GM18951 (cell line): Measurements from ENCODE around the gene UBE2U.

ENCODE experiments used
- POLR2A ChIP-seq: IDR thresholded peaks from 4 replicates; pipeline ENCODE4 v1.6.1; 2011; ENCODE audit warnings: mild to moderate bottlenecking; ENCODE audit not compliant: insufficient read length, insufficient read depth; ENCODE audit errors: extremely low read depth
- in situ Hi-C: fragments of 300-500 bp; cut with MboI; formaldehyde crosslinking; loops from one replicate; pipeline ENCODE4 v1.12.0; 2022; ENCODE audit warnings: low sequenced_read_pairs, mixed read lengths, inconsistent platforms; ENCODE audit not compliant: unreplicated experiment

Gene UBE2U

DNA sequence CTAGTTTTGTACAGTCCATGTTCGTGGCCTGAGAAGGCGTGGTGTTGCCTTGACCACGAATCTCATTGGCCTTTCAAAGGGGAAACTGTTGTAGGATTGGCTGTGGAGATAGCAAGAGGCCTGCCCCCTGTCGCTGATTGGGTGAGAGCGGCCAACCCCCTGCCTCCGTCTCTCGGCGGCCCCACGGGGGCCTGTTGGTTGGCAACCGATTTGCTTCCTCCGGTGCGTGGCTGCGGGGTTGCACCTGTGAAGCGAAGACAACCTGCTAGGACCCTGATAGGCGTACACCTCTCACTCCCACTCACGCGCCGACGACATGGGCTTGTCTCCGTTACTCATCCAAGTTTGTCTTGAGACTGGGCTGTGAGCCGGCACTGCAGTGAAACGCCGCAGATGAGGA is at the start of gene UBE2U:
UBE2U (plus strand) TSS at position 204 of the 400 bp plus-strand sequence. CDS start 428 bp downstream, outside the sequence.
- in situ Hi-C loops: no loop called here
- TF ChIP-seq POLR2A: no peak

DNA sequence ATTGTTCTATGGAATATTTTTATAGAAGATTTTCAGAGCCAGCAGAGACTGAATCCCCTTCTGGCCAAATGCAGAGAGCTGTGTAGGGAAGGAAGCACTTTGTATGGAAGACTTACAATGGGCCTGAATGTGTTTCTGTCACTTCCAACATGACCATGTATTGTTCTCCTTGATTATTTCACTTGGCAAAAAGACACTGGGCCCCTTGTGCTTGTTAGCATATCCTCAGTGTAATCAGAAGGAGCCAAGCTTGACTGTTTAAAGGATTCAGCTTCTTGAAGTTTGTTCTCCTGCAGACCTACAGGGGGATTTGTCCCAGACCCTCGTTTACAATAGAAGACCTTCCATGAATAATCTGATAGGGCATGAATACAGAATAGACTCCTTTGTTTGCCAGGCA is 48.1 kb upstream of the UBE2U start:
- TF ChIP-seq POLR2A: no peak
- in situ Hi-C loops: no loop called here

DNA sequence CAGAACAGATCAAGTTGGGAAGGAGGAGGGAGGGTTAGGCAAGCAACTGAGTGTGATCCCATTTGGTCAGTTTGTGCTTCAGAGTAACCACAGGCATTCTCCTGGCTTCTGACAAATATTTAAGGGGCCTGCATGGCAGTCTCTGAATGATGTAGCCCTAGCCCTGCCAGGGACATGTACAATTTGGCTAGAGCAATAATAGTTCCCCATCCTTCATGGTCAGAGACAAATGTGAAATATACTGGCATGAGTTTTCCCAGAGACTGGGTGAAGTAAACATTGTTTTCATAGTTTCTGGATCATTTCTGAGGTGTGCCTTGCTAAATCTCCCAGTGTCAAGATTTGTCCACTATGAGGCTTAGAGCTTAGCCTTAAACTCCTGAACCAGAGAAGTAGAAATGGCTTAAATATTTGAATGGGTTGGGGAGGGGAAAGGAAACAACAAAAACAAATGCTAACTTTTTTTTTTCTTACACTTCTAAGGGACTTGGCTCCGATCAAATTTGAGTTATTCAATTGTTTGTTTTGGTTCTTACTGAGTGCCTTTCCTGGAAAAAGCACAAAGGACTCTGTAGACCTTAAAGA is 42.0 kb upstream of the UBE2U start:
- in situ Hi-C loops: no loop called here
- TF ChIP-seq POLR2A: no peak

DNA sequence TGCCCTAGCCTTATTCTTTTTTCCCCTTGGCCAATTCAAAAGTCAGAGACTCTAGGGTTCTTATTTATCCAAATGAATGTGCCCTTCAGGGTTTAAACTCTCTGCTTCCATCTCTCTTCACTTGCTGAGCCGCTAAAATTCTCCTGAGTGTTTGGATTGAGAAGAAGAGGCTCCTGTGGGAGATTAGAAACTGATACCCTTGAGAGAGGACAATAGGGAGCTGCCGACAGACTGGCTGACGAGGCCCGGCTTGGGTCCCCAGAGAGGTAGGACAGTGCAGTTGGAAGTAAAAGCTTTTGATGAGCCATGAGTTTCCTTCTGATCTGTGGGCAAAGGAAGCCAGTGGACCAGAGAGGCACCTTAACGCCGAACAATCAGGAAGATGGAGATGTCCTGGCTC is 41.3 kb upstream of the UBE2U start:
- TF ChIP-seq POLR2A: no peak
- in situ Hi-C loops: no loop called here

DNA sequence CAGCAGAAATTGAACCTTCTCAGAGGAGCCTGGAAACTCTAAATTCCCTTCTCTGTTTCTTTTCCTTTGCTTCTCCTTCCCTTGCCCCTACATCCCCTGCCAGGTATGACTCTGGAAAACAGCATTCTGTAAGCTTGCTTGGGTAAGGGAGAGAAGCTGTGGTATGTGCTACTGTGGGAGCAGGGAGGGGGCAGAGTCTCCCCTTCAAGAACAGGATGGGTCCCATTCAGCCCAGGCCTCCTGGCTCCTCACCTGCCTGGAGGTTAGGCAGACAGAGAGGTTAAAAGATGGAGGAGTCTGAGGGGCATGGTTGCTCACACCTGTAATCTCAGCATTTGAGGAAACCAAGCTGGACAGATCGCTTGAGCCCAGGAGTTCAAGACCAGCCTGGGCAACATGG is 40.6 kb upstream of the UBE2U start:
- in situ Hi-C loops: no loop called here
- TF ChIP-seq POLR2A: no peak

GRCh38 chr1:64163431-64163830 is 40.0 kb upstream of the UBE2U start:
- in situ Hi-C loops: no loop called here
- TF ChIP-seq POLR2A: no peak

GRCh38 chr1:64163970-64164369 is 39.5 kb upstream of the UBE2U start:
- no peak for TF ChIP-seq POLR2A
- in situ Hi-C loops: no loop called here

DNA sequence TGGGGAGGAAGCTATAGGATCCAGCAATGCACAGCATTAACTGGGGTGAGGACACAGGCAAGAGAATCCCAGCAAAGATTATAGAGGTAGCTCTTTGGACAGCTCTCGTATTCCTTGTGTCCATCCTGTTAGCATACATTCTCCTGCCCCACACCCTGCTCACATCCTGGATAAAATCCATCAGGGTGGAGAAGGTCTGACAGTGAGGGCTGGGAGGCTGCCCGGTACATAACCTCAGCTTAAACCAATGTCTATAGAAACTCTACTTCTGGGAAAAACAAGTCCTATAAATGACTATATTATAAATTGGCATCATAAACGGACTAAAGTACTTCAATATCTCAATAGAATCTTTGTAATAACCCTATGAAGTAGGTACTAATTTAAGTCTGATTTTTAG is 36.8 kb upstream of the UBE2U start:
- in situ Hi-C loops: no loop called here
- TF ChIP-seq POLR2A: no peak

DNA sequence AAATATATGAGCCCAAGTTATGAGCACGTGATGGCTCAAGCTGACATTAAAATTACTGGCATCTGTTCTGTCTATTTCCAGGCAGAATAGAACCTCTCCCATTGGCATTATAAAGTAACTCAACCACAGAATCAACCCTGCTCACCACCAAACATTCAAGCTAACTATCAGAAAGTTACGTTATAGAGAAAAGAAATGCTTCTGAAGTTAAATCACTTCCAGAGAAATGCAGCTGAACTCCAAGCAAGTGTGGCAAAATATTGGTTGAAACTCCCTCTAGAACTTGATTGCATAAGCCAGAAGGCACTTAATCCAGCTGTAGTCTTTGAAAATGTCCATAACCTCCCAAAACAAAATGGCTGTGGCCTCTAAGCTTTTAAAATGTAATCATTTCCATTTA is 36.2 kb upstream of the UBE2U start:
- no peak for TF ChIP-seq POLR2A
- in situ Hi-C loops: no loop called here

DNA sequence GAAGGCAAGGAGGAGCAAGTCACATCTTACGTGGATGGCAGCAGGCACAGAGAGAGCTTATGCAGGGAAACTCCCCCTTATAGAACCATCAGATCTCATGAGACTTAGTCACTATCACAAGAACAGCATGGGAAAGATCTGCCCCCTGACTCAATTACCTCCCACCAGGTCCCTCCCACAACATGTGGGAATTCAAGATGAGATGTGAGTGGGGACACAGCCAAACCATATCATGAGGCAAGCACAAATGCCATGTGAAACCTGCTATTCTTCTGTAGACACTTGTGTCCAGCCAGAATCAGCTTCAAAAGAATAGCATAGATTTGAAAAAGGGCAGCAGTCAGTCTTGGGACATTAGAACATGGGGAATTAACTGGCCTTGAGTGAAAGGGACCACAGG is 32.2 kb upstream of the UBE2U start:
- in situ Hi-C loops: no loop called here
- TF ChIP-seq POLR2A: no peak

- in situ Hi-C loops: no loop called here
- no peak for TF ChIP-seq POLR2A
Observed at GRCh38 chr1:64171797-64172281, 31.6 kb upstream of the UBE2U start.

DNA sequence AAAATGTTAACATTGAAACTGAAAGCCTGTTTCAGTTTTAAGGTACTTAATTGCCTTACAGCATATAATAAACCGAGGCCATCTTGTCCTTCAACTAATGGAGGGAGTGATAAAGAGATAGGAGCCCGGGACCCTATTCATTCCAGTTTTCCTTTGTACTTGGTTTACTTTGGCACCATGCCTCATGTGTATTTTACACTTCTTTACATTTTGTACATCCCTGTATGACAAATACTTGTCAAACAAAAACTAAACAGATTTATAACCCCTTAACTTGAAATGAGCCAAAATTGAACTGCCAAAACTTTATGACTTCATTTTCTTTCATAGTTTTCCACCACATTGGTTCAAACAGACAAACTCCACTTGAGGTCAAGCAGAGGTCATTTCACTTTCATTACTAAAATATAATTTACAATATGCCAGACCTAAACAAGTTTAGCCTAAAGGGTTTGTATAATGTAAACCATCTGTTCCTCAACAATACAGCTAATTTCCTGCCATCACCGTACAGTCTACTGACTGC is 30.9 kb upstream of the UBE2U start:
- TF ChIP-seq POLR2A: no peak
- in situ Hi-C loops: no loop called here

DNA sequence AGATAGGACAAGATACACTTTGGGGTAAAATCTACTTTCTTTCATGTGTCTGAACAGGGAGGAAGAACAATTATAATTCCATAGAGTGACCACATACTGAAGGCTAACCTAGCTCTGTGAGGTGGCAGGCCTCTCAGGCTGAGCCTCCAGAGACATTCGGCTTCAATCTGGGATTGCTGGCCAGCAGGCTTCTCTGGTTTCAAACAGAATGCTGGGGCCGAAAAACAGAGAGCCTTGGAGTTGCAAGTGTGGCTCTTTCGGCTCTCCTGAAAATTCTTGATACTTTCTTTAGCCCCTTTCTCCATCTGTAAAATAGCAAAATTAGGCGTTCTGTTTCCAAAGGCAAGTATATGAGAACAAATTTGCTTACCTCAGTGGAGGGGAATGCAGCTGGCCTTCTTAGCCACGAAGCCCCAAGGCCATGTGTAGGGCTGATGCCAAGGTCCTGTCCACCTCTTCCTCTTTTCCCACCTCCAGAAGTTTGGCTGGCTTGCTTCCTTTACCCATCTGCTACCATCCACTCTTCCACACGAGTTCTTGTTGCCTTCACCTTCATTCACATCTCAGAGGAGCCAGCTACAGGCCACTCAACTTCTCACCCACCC is 30.0 kb upstream of the UBE2U start:
- in situ Hi-C loops: no loop called here
- TF ChIP-seq POLR2A: no peak

GRCh38 chr1:64175639-64176038 is 27.8 kb upstream of the UBE2U start:
- TF ChIP-seq POLR2A: no peak

More at GRCh38 chr1:64175639-64176038, 27.8 kb upstream of the UBE2U start:
- in situ Hi-C loops: no loop called here
